GM19351 (cell line): ENCODE measurements around the gene CPED1.

Source experiments
- ATAC-seq: cut with Tn5 transposase; IDR thresholded peaks from one replicate; pipeline ENCODE4 v1.9.1; 2021; ENCODE audit warnings: mild to moderate bottlenecking, moderate library complexity; ENCODE audit not compliant: unreplicated experiment

Gene CPED1

DNA sequence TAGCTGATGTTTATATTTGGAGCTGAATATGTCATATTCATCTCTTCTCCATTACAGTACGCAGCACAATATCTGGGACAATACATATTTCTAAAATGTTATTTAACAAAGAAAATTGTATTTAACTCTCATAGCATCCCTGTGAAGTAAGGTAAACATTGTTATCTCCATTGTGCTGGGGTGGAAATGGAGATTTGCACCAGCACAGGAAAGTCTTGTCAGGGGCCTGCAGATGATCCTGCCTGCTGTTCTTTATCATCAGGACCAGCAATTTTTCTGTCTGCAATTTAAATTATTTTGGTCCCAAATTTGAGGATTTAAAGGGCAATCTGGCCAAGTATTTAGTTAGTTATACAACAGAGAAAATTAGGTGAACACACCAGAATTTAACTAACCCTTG lies 144.4 kb downstream of the CPED1 start:
- ATAC-seq = no peak

DNA sequence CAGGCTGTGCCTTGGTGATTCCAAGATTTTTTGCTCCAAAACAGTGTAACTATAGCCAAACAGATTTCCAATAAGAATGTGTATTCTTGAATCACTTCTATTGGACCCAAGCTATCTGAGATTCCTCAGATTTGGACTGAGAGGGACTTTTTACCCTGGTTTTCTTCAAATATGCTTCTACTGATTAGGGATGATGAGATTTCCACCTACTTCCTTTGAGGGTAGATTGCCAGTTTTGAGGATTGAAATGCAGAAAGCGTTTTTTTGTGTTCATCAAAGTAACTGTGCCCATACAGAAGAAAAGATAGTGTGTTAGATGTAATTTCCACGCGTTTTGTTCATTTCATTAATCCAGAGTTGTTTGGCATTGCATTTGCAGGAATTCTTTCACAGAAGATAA lies 144.9 kb downstream of the CPED1 start:
- no peak for ATAC-seq

DNA sequence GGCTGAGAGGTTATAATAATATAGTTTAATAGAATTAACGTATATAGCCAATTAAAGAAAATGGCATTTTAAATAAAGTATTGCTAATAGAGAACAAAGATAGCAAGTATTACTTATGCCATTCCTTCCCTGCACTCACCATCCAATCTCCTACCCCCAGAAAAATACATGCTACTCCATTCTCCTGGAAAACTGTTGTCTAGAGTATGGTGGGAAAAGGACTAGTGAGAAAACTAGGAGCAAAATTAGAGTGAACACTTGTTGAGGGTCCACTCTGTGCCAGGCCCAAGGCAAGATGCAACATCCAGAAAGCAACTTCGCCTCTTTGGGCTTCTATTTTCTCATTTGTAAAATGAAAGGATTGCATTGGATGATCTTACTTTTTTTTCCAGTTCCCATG lies 149.1 kb downstream of the CPED1 start:
- ATAC-seq = no peak

DNA sequence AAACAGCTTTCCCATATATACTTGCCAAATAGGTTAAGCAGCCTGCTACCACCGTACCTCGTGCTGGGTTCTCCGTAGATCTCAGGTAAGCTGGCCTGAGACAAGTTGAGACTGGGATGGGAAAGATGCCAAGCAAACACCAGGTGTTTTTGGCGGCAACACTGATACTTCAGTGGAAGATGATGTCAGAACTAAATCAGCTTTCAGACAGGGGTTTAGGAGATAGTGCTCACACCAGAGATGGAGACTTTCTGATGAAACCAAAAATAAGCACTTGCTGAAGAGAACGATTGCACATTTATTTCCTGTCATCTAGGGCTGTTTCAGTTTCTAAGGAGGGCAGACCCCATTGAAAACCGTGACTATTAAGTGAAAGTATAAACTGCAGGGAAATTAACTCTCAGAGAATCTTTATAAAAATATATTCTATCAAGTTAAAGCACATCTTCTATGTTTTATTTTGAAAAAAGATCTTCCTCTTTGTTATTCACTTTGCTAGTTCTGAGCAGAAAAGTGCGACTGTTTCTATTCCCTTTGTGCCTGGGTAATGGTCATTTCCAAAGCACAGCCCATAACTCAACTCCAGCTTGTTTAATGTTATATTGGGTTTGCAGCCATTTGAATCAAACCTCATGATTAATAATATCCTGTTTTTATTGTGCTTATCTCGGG lies 149.9 kb downstream of the CPED1 start:
- peak; percentile 100 for ATAC-seq

DNA sequence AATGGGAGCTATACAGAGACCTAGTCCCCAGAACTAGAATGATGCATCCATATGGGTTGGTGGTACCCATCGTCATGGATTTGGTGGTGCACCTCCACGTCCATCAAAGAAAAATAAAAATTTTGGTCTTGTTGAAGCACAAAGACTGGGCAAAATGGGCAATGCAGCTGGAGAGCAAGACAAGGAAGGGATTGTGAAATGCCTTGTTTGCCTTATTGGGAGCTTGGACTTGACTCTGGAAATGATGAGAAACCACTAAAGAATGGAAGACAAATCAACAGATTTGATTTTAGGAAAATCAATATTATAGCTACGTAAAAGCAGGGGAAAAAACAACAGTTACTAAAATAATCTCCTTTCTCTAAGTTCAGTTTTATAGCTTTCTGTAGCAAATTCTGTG lies 150.9 kb downstream of the CPED1 start:
- no peak for ATAC-seq

DNA sequence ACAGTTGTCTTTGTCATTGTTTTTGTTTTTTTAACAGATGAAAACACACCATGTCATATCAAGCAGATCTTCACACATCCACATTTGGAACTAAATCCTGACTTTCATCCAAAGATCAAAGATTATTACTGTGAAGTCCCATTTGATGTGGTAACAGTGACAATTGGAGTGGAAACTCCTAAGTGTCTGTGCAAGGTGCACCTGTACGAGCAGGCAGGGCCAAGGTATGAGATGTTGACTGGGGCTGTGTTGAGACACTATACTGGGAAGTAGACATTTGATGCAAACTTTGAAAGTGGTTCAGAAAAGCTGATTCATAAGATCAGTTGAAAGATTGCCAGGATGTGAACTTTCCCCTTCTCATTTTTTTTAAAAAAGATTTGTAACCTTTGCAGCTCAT lies 152.3 kb downstream of the CPED1 start:
- no peak for ATAC-seq

DNA sequence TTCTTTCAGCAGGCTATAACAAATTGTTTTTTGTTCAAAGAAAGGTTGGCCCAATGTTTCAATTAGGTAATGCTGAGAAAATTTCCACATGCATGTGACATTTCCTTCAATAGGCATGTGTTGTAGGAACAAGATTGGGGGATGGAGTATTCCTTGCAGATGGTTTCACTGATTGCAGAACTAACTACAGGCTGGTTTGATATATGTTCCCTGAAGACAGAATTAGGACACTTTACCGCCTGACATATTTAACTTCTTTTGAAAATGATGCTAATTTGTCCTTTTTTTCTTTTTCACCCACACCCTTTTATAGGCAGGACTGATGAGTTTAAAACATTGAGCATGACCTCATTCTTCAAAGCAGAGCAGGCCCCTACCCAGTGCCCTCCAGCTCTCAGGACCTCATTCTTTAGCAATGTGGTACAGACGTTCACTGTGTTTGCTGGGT lies 163.3 kb downstream of the CPED1 start:
- no peak for ATAC-seq

DNA sequence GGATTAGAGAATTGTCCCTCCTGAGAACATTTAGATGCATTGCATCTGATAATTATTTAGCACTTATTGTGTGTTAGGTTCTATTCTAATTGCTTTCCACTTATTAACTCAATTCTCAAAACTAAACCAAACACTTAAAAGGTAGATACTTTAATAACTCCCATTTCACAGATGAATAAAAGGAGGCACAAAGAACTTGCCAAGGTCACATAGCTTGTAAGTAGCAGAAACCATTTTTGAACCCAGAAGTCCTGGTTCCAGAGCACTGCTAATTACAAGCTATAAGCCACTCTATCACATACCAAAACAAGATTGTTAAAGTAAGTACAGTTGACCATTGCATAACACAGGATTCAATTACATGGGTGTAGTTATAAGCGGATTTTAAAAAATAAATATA lies 164.9 kb downstream of the CPED1 start:
- no peak for ATAC-seq

DNA sequence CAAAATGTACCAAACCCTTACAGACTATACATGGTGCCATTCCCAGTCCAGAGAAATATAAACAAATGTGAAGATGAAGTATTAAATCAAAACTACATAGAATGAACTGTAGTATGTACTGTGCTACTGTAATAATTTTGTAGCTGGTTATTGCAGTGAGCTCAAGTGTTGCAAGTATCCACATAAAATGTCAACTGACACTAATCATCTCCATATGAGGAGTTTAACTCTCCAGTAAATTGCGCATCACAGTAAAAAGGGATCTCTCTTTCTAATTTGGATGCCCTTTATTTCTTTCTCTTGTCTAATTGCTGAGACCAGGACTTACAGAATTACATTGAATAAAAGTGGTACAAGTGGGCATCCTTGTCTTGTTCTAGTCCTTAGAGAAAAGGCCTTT lies 165.5 kb downstream of the CPED1 start:
- ATAC-seq = no peak

DNA sequence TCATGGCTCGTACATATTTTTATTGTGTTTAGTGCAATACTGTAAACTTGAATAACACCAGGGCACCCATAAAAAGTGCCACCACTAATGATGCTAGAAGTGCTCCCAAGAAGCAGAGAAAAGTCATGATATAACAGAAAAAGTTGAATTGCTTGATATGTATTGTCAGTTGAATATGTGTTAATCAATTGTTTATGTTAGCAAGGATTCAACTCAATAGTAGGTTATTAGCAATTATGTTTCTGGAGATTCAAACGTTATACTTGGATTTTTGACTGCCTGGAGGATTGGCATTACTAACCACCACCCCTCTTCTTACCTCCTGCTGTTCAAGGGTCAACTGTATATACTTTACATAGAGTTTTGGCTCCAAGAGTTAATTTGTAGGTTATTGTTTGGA lies 168.3 kb downstream of the CPED1 start:
- ATAC-seq = no peak

DNA sequence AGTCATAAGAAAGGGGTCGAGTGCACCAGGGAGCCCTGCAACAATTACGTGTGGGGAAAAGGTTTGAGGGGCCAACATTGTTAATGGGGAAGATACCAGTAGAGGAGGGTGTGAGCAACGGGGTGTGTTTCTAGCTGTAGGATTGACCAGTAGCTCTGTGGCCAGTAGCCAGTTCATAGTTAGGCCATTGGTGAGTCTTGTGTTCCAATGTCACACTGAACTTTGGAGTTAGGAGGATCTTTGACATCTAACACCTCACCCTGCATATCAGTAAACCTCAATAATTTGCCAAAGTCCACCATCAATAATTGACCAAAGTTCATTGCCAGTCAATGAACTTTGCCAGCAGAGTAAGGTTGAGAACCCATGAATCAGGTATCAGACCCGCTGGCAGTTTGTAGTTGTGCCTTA lies 168.8 kb downstream of the CPED1 start:
- no peak for ATAC-seq

DNA sequence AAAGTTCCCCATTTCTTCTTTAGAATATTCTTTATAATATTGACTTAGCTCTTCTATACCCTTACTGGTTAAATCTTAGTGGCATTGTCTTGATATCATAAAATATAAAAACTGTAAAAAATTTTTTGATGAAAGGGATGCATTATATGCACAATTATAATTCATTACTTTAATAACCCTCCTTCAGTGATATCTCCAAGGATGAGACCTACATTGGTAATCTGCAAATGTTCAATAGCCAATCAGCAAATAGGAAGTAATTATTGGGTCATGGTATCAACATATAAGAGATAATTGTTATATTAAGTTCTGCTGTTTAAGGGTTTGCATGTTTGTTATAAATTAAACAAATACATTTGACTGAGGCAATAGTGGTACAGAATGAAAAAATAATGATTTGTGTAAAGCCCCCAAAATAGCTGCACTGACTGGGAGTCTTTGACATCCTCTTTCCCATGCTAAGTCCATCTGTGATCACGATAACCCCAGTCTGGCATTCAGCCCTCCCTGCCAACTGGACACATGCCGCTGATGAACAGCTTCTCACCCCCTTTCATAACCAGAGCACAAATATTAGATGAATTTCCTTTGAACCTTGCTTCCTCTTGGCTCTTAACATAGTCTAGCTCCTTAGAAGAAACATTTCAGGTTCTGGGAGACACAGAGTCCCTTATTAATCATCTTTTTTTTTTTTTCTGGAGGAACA lies 169.5 kb downstream of the CPED1 start:
- no peak for ATAC-seq

DNA sequence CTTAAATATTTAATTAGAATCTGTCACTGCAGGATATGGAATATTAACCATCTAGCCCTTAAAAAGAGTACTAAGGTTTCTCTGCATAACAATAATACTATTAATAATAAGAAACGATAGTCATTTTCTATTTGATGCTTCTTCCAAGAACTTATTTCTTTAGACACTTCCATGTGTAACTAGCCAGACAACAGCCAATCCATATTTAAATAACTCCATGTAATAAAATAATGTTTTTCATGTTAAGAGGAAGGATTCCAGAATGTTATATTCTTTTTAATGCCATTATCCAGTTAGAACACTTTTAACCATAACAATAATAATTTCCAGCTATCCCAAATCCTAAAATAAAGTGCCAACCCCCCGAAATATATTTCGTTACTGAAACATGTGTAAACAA lies 170.2 kb downstream of the CPED1 start:
- no peak for ATAC-seq

DNA sequence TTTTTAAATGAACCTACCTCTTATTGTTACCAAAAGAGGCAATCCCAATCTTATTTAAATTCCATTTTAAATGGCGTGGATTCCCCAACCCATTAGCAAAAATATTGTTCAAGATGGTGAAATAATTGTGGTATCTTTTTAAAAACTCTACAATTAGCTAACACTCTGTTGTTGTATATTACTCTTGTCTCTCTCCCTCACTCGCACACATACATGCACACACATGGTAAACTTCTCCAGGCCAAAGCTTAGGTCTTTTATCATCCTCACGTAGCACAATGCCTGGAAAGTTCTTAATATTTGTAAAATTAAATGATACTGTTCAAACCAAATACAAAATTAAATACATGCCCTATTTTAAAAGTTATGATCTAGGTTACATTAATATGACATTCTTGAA lies 171.0 kb downstream of the CPED1 start:
- no peak for ATAC-seq

DNA sequence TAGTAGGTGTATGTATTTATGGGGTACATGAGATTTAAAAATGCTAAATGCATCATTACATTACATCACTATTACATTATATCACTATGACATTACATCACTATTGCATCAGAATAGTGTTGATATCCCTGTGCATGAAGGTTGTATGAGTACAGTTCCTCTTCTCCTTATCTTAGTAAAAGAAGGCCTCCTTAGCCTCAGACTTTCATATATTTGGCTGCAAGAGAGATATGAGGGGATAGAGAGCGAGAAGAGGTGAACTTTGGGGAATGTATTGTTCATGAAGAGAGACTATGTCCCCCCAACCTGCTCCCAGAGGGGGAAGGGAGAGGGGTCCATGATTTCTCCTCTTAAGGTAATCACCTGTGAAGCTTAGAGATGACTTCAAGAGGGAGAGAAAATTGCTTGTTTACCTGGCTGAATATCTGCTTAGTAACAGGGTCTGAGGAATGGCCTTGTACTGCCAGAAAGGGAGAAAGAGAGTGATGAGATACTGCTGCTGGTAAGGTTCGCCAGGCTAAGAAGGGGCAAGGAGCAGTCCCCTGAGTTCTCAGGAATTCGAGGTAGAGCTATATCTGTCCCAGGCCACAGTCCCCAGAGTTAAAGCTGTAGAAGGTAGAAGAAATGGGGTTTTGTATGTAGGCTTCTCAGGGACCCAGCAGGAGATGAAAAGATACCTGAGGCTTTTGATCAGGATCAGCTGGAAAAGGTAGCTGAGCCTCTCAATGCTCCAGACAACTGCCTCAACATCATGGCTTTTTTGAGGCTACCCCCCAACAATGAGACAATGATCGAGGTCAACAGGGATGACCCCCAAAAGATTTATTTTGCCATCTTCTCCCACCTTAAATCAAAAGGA lies 171.9 kb downstream of the CPED1 start:
- no peak for ATAC-seq

DNA sequence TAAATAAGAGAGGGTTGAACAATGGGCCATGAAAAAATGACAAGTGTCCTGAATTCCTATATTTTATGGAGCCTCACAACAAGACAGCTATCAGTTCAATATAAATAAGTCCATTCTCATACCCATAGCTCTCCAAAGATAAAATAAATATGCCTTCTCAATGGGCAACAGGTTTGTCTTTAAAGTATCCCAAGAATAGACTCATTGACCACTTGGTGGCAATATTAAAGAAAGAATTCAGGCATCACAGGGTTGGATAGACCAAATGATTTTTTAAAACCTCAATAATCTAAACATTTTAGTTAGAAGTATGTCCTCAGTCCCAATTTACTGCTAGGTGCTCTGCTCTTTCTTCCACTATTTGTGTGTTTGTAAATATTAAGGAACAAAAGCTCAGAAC lies 175.2 kb downstream of the CPED1 start:
- ATAC-seq = no peak

DNA sequence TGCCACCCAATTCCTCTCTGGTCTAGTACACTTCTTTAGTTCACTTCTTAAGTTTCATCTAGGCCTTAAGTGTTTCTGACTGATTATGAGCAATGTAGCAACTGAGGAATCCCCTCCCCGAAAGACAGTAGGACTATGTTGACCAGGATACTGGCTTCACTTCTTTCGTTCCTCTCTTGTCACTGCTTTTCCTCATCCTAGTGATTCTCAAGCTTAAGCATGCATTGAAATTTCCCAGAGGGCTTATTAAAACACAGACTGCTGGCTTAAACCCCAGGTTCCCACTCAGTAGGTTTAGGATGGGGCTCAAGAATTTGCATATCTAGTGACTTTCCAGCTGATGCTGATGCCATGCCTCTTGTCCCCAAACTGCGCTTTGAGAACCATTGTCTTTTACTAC lies 175.7 kb downstream of the CPED1 start:
- no peak for ATAC-seq

DNA sequence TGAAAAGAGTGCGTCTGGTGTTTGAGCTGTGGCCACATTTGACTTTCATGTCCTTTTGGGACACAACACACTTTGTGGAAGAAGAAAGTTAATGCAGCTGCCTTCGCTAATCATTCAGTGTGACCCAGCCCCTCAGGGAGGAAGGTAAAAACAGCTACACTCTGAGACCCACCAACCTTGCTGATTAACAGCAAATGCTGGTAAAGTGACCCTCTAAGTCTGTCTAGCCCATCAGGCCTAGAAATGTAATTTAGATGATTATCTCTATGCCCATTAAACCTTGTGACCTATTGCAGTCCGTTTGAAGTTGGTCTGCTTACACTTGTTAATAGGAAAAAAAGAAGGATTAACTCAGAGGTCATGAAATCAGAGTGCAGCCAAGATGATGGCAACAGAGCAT lies 178.4 kb downstream of the CPED1 start:
- no peak for ATAC-seq

DNA sequence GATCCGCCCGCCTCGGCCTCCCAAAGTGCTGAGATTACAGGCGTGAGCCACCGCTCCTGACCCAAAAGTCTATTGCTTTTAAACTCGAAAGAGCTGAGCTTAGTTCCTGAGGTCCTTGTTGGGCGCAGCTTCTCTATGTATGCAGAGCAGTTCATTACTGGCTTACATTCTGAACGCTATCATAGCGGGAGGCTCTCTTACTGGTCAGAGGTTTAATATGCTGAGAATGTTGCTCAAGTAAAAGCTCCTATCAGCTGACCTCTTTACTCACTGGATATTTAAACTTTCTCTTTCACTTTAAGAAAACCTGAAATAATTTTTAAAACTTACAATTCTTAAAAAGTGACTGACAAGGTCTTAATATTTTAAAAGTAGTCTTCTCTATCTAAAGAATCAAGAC lies 179.5 kb downstream of the CPED1 start:
- no peak for ATAC-seq

DNA sequence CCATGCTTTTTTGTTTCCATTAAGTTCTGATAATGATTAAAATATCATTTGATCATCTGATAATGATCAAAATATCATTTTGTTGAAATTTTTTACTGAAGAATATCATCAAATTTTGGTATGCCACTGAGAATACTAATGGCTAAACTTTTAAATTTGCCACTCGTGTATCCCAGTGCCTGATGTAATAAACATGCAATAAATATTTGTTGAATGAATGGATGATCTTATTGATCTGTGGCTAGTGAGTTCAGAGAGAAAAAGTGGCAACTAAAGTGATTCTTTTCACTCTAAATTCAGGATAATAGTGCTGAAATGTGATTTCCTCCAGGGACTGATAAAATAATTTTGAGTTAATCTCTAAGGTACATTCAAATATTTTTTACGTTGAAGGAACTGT lies 181.0 kb downstream of the CPED1 start:
- no peak for ATAC-seq

DNA sequence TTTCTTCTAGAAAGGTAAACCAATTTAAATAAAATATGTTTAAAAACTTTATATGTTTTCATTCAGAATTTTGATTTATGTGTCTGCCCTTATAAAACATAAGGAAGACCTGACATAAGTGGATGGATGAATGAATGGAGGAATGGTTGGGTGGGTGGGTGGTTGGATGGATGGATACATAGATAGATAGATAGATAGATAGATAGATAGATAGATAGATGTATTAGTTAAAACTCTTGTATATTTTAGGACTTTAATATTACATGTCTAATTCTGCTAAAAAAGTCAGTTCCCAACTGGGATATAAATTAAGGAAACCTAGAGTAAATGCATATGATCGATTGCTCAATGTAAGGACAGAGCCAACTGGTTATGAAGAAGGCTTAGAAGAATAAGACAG lies 184.0 kb downstream of the CPED1 start:
- no peak for ATAC-seq

DNA sequence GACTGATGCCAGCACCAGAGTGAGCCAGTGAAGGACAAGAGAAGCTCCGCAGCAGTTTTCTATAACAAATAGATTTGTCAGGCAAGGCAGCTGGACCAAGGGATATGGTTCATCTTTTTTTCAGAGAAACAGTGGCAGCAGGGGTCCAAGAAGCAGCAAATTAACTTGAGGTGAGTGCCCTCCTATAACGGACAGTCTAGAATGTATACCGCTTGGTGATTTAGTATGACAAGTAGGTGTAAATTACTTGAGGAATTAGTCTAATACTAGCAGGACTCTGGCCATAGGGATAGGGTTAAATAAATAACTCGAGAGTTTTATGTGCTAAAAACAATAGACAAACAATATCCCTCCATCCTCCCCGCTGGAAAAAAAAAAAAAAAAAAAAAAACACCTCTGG lies 187.3 kb downstream of the CPED1 start:
- no peak for ATAC-seq
